SU-DHL-6 (cell line): ENCODE data around the gene KPNA3.

Source experiments
- EZH2phosphoT487 ChIP-seq: fragments of 200-600 bp; sonication (generic), shearing (Covaris generic); conservative IDR thresholded peaks from 2 replicates; pipeline ENCODE4 v1.6.1; 2018; ENCODE audit warnings: mild to moderate bottlenecking, antibody characterized with exemption, low read length, moderate library complexity, mixed read lengths
- TF ChIP-seq, protein P1 (sequence below): fragments of 200-600 bp; sonication (generic); IDR thresholded peaks from one replicate; pipeline ENCODE4 v1.5.1; 2017; ENCODE audit warnings: antibody characterized with exemption, mild to moderate bottlenecking, low read length, moderate library complexity; ENCODE audit not compliant: insufficient read depth, poor library complexity, severe bottlenecking

DNA sequence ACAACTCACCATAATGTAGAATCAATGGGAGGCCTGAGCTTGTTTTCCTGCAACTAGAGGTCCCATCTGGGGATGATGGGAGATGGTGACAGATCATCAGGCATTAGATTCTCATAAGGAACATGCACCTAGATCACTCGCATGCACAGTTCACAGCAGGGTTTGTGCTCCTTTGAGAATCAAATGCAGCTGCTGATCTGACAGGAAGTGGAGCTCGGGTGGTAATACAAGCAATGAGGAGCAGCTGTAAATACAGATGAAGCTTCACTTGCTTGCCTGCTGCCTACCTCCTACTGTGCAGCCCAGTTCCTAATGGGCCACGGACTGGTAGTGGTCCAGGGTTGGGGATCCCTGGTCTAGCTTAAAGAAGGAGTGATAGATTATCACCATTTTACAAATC, 33.0 kb downstream of the KPNA3 start:
- TF ChIP-seq, protein P1, sequence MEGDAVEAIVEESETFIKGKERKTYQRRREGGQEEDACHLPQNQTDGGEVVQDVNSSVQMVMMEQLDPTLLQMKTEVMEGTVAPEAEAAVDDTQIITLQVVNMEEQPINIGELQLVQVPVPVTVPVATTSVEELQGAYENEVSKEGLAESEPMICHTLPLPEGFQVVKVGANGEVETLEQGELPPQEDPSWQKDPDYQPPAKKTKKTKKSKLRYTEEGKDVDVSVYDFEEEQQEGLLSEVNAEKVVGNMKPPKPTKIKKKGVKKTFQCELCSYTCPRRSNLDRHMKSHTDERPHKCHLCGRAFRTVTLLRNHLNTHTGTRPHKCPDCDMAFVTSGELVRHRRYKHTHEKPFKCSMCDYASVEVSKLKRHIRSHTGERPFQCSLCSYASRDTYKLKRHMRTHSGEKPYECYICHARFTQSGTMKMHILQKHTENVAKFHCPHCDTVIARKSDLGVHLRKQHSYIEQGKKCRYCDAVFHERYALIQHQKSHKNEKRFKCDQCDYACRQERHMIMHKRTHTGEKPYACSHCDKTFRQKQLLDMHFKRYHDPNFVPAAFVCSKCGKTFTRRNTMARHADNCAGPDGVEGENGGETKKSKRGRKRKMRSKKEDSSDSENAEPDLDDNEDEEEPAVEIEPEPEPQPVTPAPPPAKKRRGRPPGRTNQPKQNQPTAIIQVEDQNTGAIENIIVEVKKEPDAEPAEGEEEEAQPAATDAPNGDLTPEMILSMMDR = no peak
- TF ChIP-seq EZH2phosphoT487 = no peak
